H1 (cell line): ENCODE data around the gene KRTCAP2. TPM values are rescaled to one million over a fixed set of nuclear protein-coding genes. Genes with fewer than 3 reads are reported as not detected.

ENCODE experiments used
- HDAC2 ChIP-seq, 2 experiments: fragments of 300-600 bp in 1 of 2; sonication (generic) in 1 of 2; IDR thresholded peaks; 2 replicates each; pipeline ENCODE4 v1.6.1; 2011 to 2012; ENCODE audit warnings: low read depth in 2 of 2, low read length in 2 of 2, mild to moderate bottlenecking in 2 of 2, moderate library complexity in 2 of 2, borderline replicate concordance in 1 of 2, inconsistent platforms in 1 of 2
- HDAC6 ChIP-seq: IDR thresholded peaks from one replicate; pipeline ENCODE4 v1.7.1; 2012; ENCODE audit warnings: low read depth, mild to moderate bottlenecking, inconsistent platforms, low read length, moderate library complexity
- KDM5A ChIP-seq: fragments of 200-600 bp; IDR thresholded peaks from 2 replicates; pipeline ENCODE4 v1.7.1; 2012; ENCODE audit warnings: mild to moderate bottlenecking, low read length, inconsistent platforms, mixed read lengths
- POLR2A ChIP-seq, 2 experiments: IDR thresholded peaks; 1 replicate in 1 of 2; 2 replicates in 1 of 2; pipeline ENCODE4 v1.6.1; 2011; ENCODE audit warnings: low read depth in 2 of 2, low read length in 2 of 2, mild to moderate bottlenecking in 2 of 2; ENCODE audit errors: control extremely low read depth in 1 of 2
- SP4 ChIP-seq: IDR thresholded peaks from 2 replicates; pipeline ENCODE4 v1.6.1; 2012; ENCODE audit warnings: low read length, inconsistent platforms
- TAF7 ChIP-seq: optimal IDR thresholded peaks from 2 replicates; pipeline ENCODE3; 2011; ENCODE audit warnings: low read depth, mild to moderate bottlenecking, inconsistent platforms, low read length, moderate library complexity, borderline replicate concordance
- polyA plus RNA-seq, 7 experiments: library from polyadenylated mRNA; depleted of rRNA in 3 of 7; stranded (reverse) in 5 of 7; unstranded in 2 of 7; fragments of >200 nt in 5 of 7; fragments of 200-250 nt in 2 of 7; gene quantifications; 1 replicate in 5 of 7; 2 replicates in 1 of 7; 4 replicates in 1 of 7; pipeline versions ENCODE4 v1.2.1 to v1.2.3, GENCODE V29; 2011 to 2013; ENCODE audit warnings: missing spikeins in 2 of 7, mixed read lengths in 2 of 7
- total RNA-seq: library from RNA; stranded (reverse); fragmentation: NEBNext Ultra II Directional; extraction: Animal tissue kit (Norgen Biotek cat#: 25700); gene quantifications from 2 replicates; pipeline ENCODE4 v1.2.1, GENCODE V29; 2021
- TF ChIP-seq, protein P1 (sequence below): fragments of 300-600 bp; sonication (generic); IDR thresholded peaks from 2 replicates; pipeline ENCODE4 v1.7.1; 2012; ENCODE audit warnings: low read length, moderate library complexity, mild to moderate bottlenecking, inconsistent platforms; ENCODE audit not compliant: insufficient replicate concordance
- TF ChIP-seq, protein P2 (sequence below): IDR thresholded peaks from 2 replicates; pipeline ENCODE4 v1.6.1; 2011; ENCODE audit warnings: low read length, improper control_type of control experiment

Gene KRTCAP2
- total and polyA plus RNA-seq, 2 of the 8 experiments (the other 6 are each of a cell fraction or from before 2014, with no cell fraction given): 146 to 317 TPM

DNA sequence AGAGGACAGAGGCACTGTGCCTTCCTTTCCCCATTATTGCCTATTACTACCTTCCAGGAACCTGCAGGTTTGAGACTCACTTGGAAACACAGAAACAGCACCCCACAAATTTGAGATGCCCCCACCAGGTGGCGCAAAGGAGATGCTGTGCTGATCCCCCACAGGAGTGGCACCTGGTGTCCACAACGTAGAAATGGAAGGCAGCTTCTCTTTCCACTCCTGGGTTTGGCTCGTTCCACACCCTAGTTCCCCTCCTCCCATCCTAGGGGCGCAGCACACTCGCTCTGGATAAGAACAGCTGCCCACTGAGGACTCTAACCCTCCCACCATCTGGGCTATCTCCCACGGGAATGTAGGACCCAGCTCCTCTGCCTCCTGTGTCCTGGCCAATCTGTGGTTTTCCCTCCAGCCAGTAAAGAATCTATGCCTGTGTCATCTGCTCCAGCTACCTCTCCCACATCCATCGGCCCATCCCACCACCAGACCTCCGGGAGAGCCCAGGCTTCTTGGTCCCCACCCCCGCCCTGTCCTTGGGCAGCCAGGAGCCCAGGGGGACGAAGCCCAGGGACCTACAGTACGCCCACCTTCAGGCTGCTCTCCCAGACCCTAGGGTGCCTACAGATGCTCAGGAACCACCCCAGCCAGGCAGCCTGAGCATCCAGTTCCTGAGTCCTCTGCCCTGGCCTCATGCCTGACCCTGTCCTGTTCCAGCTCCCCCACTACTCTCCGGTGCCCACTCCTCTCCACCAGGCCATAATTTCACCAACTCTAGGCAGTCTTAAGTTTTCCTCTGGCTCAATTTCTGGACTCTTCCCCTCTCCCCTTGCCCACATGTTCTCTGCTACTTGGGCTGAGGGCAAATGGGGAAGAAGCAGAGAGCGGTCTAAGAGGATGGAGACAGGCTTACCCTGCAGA lies 34.0 kb upstream of the KRTCAP2 start (continued):
- TF ChIP-seq, protein P1, sequence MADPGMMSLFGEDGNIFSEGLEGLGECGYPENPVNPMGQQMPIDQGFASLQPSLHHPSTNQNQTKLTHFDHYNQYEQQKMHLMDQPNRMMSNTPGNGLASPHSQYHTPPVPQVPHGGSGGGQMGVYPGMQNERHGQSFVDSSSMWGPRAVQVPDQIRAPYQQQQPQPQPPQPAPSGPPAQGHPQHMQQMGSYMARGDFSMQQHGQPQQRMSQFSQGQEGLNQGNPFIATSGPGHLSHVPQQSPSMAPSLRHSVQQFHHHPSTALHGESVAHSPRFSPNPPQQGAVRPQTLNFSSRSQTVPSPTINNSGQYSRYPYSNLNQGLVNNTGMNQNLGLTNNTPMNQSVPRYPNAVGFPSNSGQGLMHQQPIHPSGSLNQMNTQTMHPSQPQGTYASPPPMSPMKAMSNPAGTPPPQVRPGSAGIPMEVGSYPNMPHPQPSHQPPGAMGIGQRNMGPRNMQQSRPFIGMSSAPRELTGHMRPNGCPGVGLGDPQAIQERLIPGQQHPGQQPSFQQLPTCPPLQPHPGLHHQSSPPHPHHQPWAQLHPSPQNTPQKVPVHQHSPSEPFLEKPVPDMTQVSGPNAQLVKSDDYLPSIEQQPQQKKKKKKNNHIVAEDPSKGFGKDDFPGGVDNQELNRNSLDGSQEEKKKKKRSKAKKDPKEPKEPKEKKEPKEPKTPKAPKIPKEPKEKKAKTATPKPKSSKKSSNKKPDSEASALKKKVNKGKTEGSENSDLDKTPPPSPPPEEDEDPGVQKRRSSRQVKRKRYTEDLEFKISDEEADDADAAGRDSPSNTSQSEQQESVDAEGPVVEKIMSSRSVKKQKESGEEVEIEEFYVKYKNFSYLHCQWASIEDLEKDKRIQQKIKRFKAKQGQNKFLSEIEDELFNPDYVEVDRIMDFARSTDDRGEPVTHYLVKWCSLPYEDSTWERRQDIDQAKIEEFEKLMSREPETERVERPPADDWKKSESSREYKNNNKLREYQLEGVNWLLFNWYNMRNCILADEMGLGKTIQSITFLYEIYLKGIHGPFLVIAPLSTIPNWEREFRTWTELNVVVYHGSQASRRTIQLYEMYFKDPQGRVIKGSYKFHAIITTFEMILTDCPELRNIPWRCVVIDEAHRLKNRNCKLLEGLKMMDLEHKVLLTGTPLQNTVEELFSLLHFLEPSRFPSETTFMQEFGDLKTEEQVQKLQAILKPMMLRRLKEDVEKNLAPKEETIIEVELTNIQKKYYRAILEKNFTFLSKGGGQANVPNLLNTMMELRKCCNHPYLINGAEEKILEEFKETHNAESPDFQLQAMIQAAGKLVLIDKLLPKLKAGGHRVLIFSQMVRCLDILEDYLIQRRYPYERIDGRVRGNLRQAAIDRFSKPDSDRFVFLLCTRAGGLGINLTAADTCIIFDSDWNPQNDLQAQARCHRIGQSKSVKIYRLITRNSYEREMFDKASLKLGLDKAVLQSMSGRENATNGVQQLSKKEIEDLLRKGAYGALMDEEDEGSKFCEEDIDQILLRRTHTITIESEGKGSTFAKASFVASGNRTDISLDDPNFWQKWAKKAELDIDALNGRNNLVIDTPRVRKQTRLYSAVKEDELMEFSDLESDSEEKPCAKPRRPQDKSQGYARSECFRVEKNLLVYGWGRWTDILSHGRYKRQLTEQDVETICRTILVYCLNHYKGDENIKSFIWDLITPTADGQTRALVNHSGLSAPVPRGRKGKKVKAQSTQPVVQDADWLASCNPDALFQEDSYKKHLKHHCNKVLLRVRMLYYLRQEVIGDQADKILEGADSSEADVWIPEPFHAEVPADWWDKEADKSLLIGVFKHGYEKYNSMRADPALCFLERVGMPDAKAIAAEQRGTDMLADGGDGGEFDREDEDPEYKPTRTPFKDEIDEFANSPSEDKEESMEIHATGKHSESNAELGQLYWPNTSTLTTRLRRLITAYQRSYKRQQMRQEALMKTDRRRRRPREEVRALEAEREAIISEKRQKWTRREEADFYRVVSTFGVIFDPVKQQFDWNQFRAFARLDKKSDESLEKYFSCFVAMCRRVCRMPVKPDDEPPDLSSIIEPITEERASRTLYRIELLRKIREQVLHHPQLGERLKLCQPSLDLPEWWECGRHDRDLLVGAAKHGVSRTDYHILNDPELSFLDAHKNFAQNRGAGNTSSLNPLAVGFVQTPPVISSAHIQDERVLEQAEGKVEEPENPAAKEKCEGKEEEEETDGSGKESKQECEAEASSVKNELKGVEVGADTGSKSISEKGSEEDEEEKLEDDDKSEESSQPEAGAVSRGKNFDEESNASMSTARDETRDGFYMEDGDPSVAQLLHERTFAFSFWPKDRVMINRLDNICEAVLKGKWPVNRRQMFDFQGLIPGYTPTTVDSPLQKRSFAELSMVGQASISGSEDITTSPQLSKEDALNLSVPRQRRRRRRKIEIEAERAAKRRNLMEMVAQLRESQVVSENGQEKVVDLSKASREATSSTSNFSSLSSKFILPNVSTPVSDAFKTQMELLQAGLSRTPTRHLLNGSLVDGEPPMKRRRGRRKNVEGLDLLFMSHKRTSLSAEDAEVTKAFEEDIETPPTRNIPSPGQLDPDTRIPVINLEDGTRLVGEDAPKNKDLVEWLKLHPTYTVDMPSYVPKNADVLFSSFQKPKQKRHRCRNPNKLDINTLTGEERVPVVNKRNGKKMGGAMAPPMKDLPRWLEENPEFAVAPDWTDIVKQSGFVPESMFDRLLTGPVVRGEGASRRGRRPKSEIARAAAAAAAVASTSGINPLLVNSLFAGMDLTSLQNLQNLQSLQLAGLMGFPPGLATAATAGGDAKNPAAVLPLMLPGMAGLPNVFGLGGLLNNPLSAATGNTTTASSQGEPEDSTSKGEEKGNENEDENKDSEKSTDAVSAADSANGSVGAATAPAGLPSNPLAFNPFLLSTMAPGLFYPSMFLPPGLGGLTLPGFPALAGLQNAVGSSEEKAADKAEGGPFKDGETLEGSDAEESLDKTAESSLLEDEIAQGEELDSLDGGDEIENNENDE: no peak
- TF ChIP-seq HDAC2 (IDR thresholded peaks at IDR 0.05; ENCODE audit: borderline replicate concordance in 1 of 2, low read depth in 2 of 2, low read length in 2 of 2) (0 out of 4 replicates have a peak, but pooled peaks of 1 of the 2 experiments have one; percentile 16), KDM5A (no peak), TAF7 (peak; percentile 42), HDAC6 (no peak), POLR2A (IDR thresholded peaks at IDR 0.05; ENCODE audit: control extremely low read depth in 1 of 2, low read depth in 2 of 2, low read length in 2 of 2) (no peak; a peak in 1 of 3 replicates), SP4 (no peak)
- TF ChIP-seq, protein P2, sequence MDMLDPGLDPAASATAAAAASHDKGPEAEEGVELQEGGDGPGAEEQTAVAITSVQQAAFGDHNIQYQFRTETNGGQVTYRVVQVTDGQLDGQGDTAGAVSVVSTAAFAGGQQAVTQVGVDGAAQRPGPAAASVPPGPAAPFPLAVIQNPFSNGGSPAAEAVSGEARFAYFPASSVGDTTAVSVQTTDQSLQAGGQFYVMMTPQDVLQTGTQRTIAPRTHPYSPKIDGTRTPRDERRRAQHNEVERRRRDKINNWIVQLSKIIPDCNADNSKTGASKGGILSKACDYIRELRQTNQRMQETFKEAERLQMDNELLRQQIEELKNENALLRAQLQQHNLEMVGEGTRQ: 0 out of 2 replicates have a peak, but pooled peaks have one; percentile 40
